RWPE2 (cell line): ENCODE data around the gene APOA1.

ENCODE experiments used
- ATAC-seq: fragments of 200-7000 bp; cut with Tn5 transposase; 3 replicates; pipeline ENCODE4 v1.9.1; 2021; ENCODE audit warnings: low read depth
- DNase-seq: peaks from one replicate; pipeline ENCODE4 v3.0.0-alpha.2; 2020; ENCODE audit warnings: low spot score
- H3K27ac ChIP-seq: fragments of 450-650 bp; 2 replicates; pipeline ENCODE4 v1.5.1; 2017; ENCODE audit warnings: mild to moderate bottlenecking; ENCODE audit not compliant: poor library complexity, severe bottlenecking
- H3K27me3 ChIP-seq: fragments of 250-450 bp; sonication (Bioruptor Pico); 2 replicates; pipeline ENCODE4 v1.5.1; 2021; ENCODE audit warnings: mild to moderate bottlenecking, moderate library complexity; ENCODE audit not compliant: insufficient read depth, poor library complexity, severe bottlenecking
- H3K36me3 ChIP-seq: fragments of 250-450 bp; sonication (Bioruptor Pico); 2 replicates; pipeline ENCODE4 v1.5.1; 2020; ENCODE audit warnings: low read depth, mild to moderate bottlenecking, moderate library complexity
- H3K4me1 ChIP-seq: fragments of 250-450 bp; sonication (Bioruptor Pico); 2 replicates; pipeline ENCODE4 v1.5.1; 2021; ENCODE audit warnings: mild to moderate bottlenecking, moderate library complexity; ENCODE audit not compliant: insufficient read depth, poor library complexity, severe bottlenecking
- H3K4me3 ChIP-seq: fragments of 250-450 bp; sonication (Bioruptor Pico); 2 replicates; pipeline ENCODE4 v1.5.1; 2021; ENCODE audit warnings: mild to moderate bottlenecking, moderate library complexity; ENCODE audit not compliant: severe bottlenecking
- H3K9me3 ChIP-seq: fragments of 250-450 bp; sonication (Bioruptor Pico); 2 replicates; pipeline ENCODE4 v1.5.1; 2021; ENCODE audit warnings: mild to moderate bottlenecking, moderate library complexity; ENCODE audit not compliant: severe bottlenecking
- TF ChIP-seq, protein P1 (sequence below): fragments of 450-650 bp; IDR thresholded peaks from one replicate; pipeline ENCODE4 v1.5.1; 2017; ENCODE audit warnings: mild to moderate bottlenecking, moderate library complexity; ENCODE audit not compliant: poor library complexity, severe bottlenecking

The APOA1 gene

DNA sequence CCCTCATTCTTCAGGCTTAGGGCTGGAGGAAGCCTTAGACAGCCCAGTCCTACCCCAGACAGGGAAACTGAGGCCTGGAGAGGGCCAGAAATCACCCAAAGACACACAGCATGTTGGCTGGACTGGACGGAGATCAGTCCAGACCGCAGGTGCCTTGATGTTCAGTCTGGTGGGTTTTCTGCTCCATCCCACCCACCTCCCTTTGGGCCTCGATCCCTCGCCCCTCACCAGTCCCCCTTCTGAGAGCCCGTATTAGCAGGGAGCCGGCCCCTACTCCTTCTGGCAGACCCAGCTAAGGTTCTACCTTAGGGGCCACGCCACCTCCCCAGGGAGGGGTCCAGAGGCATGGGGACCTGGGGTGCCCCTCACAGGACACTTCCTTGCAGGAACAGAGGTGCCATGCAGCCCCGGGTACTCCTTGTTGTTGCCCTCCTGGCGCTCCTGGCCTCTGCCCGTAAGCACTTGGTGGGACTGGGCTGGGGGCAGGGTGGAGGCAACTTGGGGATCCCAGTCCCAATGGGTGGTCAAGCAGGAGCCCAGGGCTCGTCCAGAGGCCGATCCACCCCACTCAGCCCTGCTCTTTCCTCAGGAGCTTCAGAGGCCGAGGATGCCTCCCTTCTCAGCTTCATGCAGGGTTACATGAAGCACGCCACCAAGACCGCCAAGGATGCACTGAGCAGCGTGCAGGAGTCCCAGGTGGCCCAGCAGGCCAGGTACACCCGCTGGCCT lies 7.1 kb downstream of the APOA1 start:
- no peaks in the 10 kb centered on the region for H3K36me3 ChIP-seq
- no peaks in the 10 kb centered on the region for H3K9me3 ChIP-seq
- DNase-seq (no peak), ATAC-seq (no peak)
- no peak overlapping the region for H3K27ac ChIP-seq
- no peaks in the 10 kb centered on the region for H3K27me3 ChIP-seq
- no peak overlapping the region for H3K4me3 ChIP-seq
- TF ChIP-seq, protein P1, sequence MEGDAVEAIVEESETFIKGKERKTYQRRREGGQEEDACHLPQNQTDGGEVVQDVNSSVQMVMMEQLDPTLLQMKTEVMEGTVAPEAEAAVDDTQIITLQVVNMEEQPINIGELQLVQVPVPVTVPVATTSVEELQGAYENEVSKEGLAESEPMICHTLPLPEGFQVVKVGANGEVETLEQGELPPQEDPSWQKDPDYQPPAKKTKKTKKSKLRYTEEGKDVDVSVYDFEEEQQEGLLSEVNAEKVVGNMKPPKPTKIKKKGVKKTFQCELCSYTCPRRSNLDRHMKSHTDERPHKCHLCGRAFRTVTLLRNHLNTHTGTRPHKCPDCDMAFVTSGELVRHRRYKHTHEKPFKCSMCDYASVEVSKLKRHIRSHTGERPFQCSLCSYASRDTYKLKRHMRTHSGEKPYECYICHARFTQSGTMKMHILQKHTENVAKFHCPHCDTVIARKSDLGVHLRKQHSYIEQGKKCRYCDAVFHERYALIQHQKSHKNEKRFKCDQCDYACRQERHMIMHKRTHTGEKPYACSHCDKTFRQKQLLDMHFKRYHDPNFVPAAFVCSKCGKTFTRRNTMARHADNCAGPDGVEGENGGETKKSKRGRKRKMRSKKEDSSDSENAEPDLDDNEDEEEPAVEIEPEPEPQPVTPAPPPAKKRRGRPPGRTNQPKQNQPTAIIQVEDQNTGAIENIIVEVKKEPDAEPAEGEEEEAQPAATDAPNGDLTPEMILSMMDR = no peak
- no peaks in the 10 kb centered on the region for H3K4me1 ChIP-seq

DNA sequence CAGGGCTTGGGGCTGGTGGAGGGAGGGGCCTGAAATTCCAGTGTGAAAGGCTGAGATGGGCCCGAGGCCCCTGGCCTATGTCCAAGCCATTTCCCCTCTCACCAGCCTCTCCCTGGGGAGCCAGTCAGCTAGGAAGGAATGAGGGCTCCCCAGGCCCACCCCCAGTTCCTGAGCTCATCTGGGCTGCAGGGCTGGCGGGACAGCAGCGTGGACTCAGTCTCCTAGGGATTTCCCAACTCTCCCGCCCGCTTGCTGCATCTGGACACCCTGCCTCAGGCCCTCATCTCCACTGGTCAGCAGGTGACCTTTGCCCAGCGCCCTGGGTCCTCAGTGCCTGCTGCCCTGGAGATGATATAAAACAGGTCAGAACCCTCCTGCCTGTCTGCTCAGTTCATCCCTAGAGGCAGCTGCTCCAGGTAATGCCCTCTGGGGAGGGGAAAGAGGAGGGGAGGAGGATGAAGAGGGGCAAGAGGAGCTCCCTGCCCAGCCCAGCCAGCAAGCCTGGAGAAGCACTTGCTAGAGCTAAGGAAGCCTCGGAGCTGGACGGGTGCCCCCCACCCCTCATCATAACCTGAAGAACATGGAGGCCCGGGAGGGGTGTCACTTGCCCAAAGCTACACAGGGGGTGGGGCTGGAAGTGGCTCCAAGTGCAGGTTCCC lies 7.8 kb downstream of the APOA1 start, which contains the start of gene APOC3:
Gene APOC3 (plus strand): TSS at position 383 of the 659 bp plus-strand sequence. CDS start 676 bp downstream, outside the sequence.
- no peaks in the 10 kb centered on the region for H3K36me3 ChIP-seq
- H3K4me1 ChIP-seq = no peaks in the 10 kb centered on the region
- ATAC-seq = no peak
- DNase-seq = no peak
- no peaks in the 10 kb centered on the region for H3K9me3 ChIP-seq
- H3K27me3 ChIP-seq = no peaks in the 10 kb centered on the region
- no peak within 1 kb of the TSS for H3K4me3 ChIP-seq
- H3K27ac ChIP-seq = no peak within 1 kb of the TSS
- TF ChIP-seq, protein P1 = no peak

DNA sequence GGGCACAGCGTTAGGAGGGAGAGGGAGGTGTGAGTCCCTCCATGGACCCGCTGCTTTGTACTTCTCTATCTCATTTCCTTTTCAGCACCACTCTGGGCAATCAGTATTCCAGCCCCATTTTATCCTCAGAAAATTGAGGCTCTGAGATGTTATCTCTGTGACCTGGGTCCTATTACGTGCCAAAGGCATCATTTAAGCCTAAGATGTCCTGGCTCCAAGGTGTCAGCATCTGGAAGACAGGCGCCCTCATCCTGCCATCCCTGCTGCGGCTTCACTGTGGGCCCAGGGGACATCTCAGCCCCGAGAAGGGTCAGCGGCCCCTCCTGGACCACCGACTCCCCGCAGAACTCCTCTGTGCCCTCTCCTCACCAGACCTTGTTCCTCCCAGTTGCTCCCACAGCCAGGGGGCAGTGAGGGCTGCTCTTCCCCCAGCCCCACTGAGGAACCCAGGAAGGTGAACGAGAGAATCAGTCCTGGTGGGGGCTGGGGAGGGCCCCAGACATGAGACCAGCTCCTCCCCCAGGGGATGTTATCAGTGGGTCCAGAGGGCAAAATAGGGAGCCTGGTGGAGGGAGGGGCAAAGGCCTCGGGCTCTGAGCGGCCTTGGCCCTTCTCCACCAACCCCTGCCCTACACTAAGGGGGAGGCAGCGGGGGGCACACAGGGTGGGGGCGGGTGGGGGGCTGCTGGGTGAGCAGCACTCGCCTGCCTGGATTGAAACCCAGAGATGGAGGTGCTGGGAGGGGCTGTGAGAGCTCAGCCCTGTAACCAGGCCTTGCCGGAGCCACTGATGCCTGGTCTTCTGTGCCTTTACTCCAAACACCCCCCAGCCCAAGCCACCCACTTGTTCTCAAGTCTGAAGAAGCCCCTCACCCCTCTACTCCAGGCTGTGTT lies 8.5 kb downstream of the APOA1 start:
- H3K9me3 ChIP-seq = no peaks in the 10 kb centered on the region
- TF ChIP-seq, protein P1 = no peak

DNA sequence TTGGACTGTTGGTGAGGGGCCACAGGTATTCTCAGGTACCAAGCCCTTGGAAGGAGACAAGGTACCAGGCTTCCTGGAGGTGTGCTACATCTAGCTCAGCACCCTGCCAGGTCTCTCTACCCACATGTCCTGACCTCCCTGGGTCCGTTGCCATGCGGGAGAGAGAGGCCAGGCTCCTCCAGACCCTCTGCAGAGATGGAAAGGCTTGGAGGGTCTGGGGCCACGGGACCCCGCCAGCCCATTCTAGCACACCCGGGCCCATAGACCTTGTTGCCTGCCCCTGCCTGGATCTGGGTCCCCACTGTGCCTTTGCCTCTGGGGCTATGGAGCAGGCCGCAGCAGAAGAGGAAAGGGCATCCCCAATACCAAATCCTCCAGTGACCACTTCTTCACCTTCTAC lies 10.0 kb downstream of the APOA1 start:
- Histone ChIP-seq H3K27ac (no peak overlapping the region), H3K4me1 (no peaks in the 10 kb centered on the region), H3K9me3 (no peaks in the 10 kb centered on the region), H3K36me3 (no peaks in the 10 kb centered on the region), H3K4me3 (no peak overlapping the region), H3K27me3 (no peaks in the 10 kb centered on the region)
- TF ChIP-seq, protein P1 = no peak
- DNase-seq = no peak
- ATAC-seq = no peak

More for the DNA sequence above, 8.5 kb downstream of the APOA1 start:
- no peaks in the 10 kb centered on the region for H3K4me1 ChIP-seq
- DNase-seq (no peak), ATAC-seq (no peak)
- no peak overlapping the region for H3K27ac ChIP-seq
- no peaks in the 10 kb centered on the region for H3K27me3 ChIP-seq
- H3K4me3 ChIP-seq = no peak overlapping the region
- no peaks in the 10 kb centered on the region for H3K36me3 ChIP-seq
